SU-DHL-6 (cell line): ENCODE data around the gene RNU1-4.
"Not testable (repeated sequence)": the region's sequence is repeated elsewhere in the genome, so short reads cannot be mapped to it uniquely, and the experiment has no call there.

Experiments
- CTCF ChIP-seq: fragments of 200-600 bp; sonication (generic); IDR thresholded peaks from one replicate; pipeline ENCODE4 v1.5.1; 2017; ENCODE audit warnings: antibody characterized with exemption, mild to moderate bottlenecking, low read length, moderate library complexity; ENCODE audit not compliant: insufficient read depth, poor library complexity, severe bottlenecking
- EZH2phosphoT487 ChIP-seq: fragments of 200-600 bp; sonication (generic), shearing (Covaris generic); conservative IDR thresholded peaks from 2 replicates; pipeline ENCODE4 v1.6.1; 2018; ENCODE audit warnings: mild to moderate bottlenecking, antibody characterized with exemption, low read length, moderate library complexity, mixed read lengths

GRCh38 chr1:16765731-16766605 is 25.7 kb downstream of the RNU1-4 start:
- TF ChIP-seq CTCF, EZH2phosphoT487: not testable (repeated sequence)
